D721Med (cell line): ENCODE data around the gene SMC4.

Source experiments
- DNase-seq: peaks from one replicate; pipeline ENCODE4 v3.0.0; 2011; ENCODE audit warnings: low spot score; ENCODE audit not compliant: insufficient read length
- FAIRE-seq: peaks from 2 replicates; lab custom pipeline; 2011; peaks lifted over from hg19 to GRCh38; lab: Jason Lieb, UNC
- CTCF ChIP-seq: IDR thresholded peaks from 2 replicates; pipeline ENCODE4 v1.5.1; 2012; ENCODE audit warnings: mild to moderate bottlenecking, control low read depth; ENCODE audit not compliant: insufficient read depth; ENCODE audit errors: missing control alignments

The SMC4 gene

GRCh38 chr3:160403796-160404470 lies 4.5 kb downstream of the SMC4 start:
- FAIRE-seq (no peak), DNase-seq (no peak)
- TF ChIP-seq CTCF, result no peak

GRCh38 chr3:160409812-160410610 lies 10.6 kb downstream of the SMC4 start:
- no peak for TF ChIP-seq CTCF
- no peak for FAIRE-seq
- no peak for DNase-seq

- FAIRE-seq (no peak), DNase-seq (no peak)
- TF ChIP-seq CTCF, result no peak
These were observed 13.0 kb downstream of the SMC4 start for GRCh38 chr3:160412477-160412876.

- DNase-seq, result no peak
- FAIRE-seq, result peak; percentile 29
- TF ChIP-seq CTCF, result peak; percentile 92
These were observed 14.3 kb downstream of the SMC4 start for GRCh38 chr3:160413613-160414248.

GRCh38 chr3:160417311-160417710 lies 17.9 kb downstream of the SMC4 start:
- no peak for DNase-seq
- peak; percentile 71 for FAIRE-seq
- no peak for TF ChIP-seq CTCF

- no peak for DNase-seq
- TF ChIP-seq CTCF, result no peak
- FAIRE-seq, result no peak
These were observed 28.5 kb downstream of the SMC4 start for GRCh38 chr3:160427832-160428424.
